ENCODE measurements around the gene PXK. TPM values are rescaled to one million over a fixed set of nuclear protein-coding genes. Genes with fewer than 3 reads are reported as not detected.

Gene PXK
- total RNA-seq, 2 donors from 2014 or later: 8.2 to 12.7 TPM

DNA sequence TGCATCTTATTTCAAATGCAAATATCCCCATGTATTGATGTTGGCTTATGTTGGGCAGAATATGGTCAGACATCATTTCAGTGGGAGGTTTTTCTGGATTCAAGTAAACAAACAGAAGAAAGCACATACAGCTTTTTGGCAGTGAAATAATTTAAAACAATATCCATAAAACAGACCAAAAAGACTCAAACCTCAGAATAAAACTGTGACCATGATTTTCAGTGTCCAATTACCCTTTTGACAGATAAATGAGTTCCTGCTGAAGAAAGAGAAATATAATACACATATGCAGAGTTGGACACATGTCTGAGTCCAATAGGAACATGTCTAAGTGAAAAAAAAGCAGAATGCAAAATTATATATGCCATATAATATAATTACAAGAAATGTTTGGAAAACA, 39.1 kb downstream of the PXK start:
- no peaks in the 10 kb centered on the region for H3K9me3 ChIP-seq
- no peak overlapping the region for H3K27ac ChIP-seq
- H3K4me1 ChIP-seq: peaks cover 17% of the 10 kb centered on the region
- ATAC-seq: no peak
- intact Hi-C loops (cut with DNase I): no loop called here
- TF ChIP-seq, protein P1, sequence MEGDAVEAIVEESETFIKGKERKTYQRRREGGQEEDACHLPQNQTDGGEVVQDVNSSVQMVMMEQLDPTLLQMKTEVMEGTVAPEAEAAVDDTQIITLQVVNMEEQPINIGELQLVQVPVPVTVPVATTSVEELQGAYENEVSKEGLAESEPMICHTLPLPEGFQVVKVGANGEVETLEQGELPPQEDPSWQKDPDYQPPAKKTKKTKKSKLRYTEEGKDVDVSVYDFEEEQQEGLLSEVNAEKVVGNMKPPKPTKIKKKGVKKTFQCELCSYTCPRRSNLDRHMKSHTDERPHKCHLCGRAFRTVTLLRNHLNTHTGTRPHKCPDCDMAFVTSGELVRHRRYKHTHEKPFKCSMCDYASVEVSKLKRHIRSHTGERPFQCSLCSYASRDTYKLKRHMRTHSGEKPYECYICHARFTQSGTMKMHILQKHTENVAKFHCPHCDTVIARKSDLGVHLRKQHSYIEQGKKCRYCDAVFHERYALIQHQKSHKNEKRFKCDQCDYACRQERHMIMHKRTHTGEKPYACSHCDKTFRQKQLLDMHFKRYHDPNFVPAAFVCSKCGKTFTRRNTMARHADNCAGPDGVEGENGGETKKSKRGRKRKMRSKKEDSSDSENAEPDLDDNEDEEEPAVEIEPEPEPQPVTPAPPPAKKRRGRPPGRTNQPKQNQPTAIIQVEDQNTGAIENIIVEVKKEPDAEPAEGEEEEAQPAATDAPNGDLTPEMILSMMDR (IDR thresholded peaks at IDR 0.05): no peak
- TF ChIP-seq POLR2A (IDR thresholded peaks at IDR 0.05): no peak
- no peaks in the 10 kb centered on the region for H3K27me3 ChIP-seq
- DNase-seq: no peak
- no peak overlapping the region for H3K4me3 ChIP-seq
- H3K36me3 ChIP-seq (replicated peaks in 1 of 2; ENCODE audit: insufficient read depth in 1 of 2, low read depth in 2 of 2): no peaks in the 10 kb centered on the region

DNA sequence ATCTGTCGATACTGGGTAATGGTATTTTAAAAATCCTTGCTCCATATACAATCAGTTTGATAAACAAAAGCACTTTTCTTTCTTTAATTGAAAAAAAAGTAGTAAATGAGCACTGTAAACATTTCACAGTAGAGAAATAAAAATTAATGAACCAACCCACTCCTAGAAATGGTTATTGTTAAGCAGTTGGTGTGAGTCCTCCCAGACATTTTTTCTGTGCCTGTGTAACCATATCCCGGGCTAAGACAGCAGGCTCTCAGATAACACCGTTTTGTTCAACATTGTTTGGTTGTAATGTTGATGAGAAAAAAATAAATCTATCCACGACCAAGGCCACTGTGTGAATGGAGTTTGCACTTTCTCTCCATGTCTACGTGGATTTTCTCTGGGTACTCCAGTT, 42.6 kb downstream of the PXK start:
- WGBS, 2 donors: 40 to 42% methylated on average over 5 of the region's 5 CpGs
- Histone ChIP-seq H3K36me3 (replicated peaks in 1 of 2; ENCODE audit: insufficient read depth in 1 of 2, low read depth in 2 of 2) (no peaks in the 10 kb centered on the region), H3K27ac (no peak overlapping the region), H3K4me3 (no peak overlapping the region), H3K27me3 (no peaks in the 10 kb centered on the region), H3K4me1 (peaks cover 7% of the 10 kb centered on the region), H3K9me3 (no peaks in the 10 kb centered on the region)
- intact Hi-C loops (cut with DNase I): no loop called here
- ATAC-seq: no peak
- no peak for DNase-seq
- TF ChIP-seq, protein P1 (IDR thresholded peaks at IDR 0.05): no peak
- TF ChIP-seq POLR2A (IDR thresholded peaks at IDR 0.05): no peak

DNA sequence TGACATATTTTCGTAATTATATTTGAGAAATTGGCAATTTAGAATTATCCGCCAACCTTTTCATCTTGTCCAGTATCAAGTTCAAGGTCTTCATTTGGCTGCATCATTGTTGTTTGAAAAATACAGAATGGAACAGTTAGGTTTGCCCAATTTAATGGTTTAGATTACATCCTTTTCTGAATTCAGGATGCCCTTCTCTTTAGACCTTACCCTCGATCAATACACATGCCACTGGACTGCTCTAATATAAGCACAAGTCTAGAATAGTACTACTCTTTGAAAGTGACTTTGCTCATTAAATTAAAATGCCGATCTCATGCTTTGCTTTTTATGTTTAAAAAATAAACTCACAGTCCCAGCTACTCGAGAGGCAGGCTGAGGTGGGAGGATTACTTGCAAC, 44.5 kb downstream of the PXK start:
- TF ChIP-seq POLR2A (IDR thresholded peaks at IDR 0.05): no peak
- TF ChIP-seq, protein P1 (IDR thresholded peaks at IDR 0.05): no peak
- H3K4me1 ChIP-seq: peaks cover 7% of the 10 kb centered on the region
- H3K27ac ChIP-seq: no peak overlapping the region
- ATAC-seq (no peak), DNase-seq (no peak)
- WGBS, 2 donors: 68 to 77% methylated on average over 5 of the region's 5 CpGs
- no peak overlapping the region for H3K4me3 ChIP-seq
- H3K9me3 ChIP-seq: no peaks in the 10 kb centered on the region
- no peaks in the 10 kb centered on the region for H3K27me3 ChIP-seq
- H3K36me3 ChIP-seq (replicated peaks in 1 of 2; ENCODE audit: insufficient read depth in 1 of 2, low read depth in 2 of 2): no peaks in the 10 kb centered on the region
- intact Hi-C loops (cut with DNase I): no loop called here

DNA sequence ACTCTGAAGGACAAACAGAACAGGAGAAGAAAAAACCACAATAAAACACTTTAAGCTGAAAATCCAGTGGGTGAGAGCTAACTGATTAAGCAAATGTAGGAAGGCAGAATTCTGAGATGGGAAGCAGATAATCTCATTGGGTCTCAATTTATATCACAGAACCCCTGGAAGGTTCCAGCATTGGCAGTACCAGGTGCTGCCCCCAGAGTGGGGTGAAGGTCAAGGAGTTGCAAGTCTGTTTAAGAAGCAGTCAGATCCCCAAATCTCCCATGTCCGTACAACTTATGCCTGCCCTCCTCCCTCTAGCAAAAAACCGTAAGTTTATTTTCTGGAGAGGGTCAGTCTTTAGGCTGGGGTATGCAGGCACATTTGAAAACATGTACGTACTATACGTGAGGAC, 45.1 kb downstream of the PXK start:
- ATAC-seq: no peak
- DNase-seq: no peak
- H3K4me3 ChIP-seq: no peak overlapping the region
- H3K27me3 ChIP-seq: no peaks in the 10 kb centered on the region
- no peaks in the 10 kb centered on the region for H3K9me3 ChIP-seq
- TF ChIP-seq, protein P1 (IDR thresholded peaks at IDR 0.05): no peak
- no peak for TF ChIP-seq POLR2A (IDR thresholded peaks at IDR 0.05)
- H3K4me1 ChIP-seq: peaks cover 7% of the 10 kb centered on the region
- WGBS, 2 donors: 79 to 83% methylated on average over 4 of the region's 4 CpGs
- no peak overlapping the region for H3K27ac ChIP-seq
- H3K36me3 ChIP-seq (replicated peaks in 1 of 2; ENCODE audit: insufficient read depth in 1 of 2, low read depth in 2 of 2): no peaks in the 10 kb centered on the region
- intact Hi-C loops (cut with DNase I): no loop called here

DNA sequence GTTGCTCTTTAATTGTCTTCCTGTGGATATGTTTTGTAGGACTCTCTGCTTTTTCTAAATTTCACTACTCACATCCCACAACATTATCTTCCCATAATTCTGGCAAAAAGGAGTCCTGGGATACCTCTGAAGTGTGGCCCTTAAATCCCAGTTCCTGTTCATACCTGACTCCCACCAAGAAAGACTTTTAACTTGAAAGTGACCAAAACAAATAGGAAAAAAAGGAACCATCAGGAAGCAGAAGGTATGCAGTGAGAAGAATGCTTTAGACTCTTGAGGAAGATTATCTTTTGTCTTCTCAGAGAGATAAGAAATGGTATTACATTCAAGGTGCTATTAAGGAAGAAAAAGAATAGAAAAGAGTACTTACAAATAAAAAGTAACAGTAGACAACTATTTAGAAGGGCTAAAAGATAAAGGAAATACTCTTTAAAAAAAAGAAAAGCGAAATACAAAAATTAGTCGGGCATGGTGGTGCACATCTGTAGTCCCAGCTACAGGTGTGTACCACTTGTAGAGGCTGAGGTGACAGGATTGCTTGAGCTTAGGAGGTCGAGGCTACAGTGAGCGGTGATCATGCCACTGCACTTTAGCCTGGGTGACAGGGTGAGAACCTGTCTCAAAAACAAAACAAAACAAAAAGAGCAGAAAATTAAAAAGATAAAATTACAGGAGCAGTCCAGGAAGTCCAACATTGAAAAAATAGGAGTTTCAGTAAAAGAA, 46.8 kb downstream of the PXK start:
- Histone ChIP-seq H3K4me1 (peaks cover 17% of the 10 kb centered on the region), H3K9me3 (no peaks in the 10 kb centered on the region), H3K36me3 (replicated peaks in 1 of 2; ENCODE audit: insufficient read depth in 1 of 2, low read depth in 2 of 2) (no peaks in the 10 kb centered on the region), H3K27ac (no peak overlapping the region), H3K27me3 (no peaks in the 10 kb centered on the region), H3K4me3 (no peak overlapping the region)
- ATAC-seq (no peak), DNase-seq (no peak)
- intact Hi-C loops (cut with DNase I): no loop called here
- 86 to 87% methylated on average over 4 of the region's 4 CpGs for WGBS, 2 donors
- no peak for TF ChIP-seq POLR2A (IDR thresholded peaks at IDR 0.05)
- TF ChIP-seq, protein P1 (IDR thresholded peaks at IDR 0.05): no peak
